MM.1S (cell line): Measurements from ENCODE around the gene CR1L.

ENCODE experiments used
- CTCF ChIP-seq: fragments of 300-600 bp; sonication (generic); IDR thresholded peaks from 2 replicates; pipeline ENCODE4 v1.5.1; 2016; ENCODE audit warnings: antibody characterized with exemption, low read length, mixed read lengths
- EZH2 ChIP-seq: fragments of 300-600 bp; sonication (generic); optimal IDR thresholded peaks from 2 replicates; pipeline ENCODE3; 2017; ENCODE audit warnings: low read depth, mild to moderate bottlenecking, antibody characterized with exemption, low read length, mixed read lengths

GRCh38 chr1:207754011-207754410, 109.1 kb downstream of the CR1L start:
- no peak for TF ChIP-seq CTCF
- TF ChIP-seq EZH2 = no peak
